ENCODE results near the gene RPGR. TPM values are rescaled to one million over a fixed set of nuclear protein-coding genes. Genes with fewer than 3 reads are reported as not detected.

RPGR gene
- total RNA-seq, 4 donors from 2014 or later, result 9.6 to 17.0 (median 11.9) TPM

- no peak for DNase-seq (ENCODE audit: extremely low spot score)
- intact Hi-C loops (cut with DNase I), result no loop called here
- H3K36me3 ChIP-seq, result no peaks in the 10 kb centered on the region
- H3K27ac ChIP-seq (replicated peaks in 1 of 4), result no peak overlapping the region
- TF ChIP-seq EP300 (IDR thresholded peaks at IDR 0.05), result no peak
- no peak for TF ChIP-seq POLR2AphosphoS5 (IDR thresholded peaks at IDR 0.05)
- TF ChIP-seq POLR2A (IDR thresholded peaks at IDR 0.05; ENCODE audit: low read depth), result no peak
- TF ChIP-seq CTCF (IDR thresholded peaks at IDR 0.05), result no peak
- H3K9me3 ChIP-seq, result no peaks in the 10 kb centered on the region
- no peak overlapping the region for H3K4me3 ChIP-seq
- WGBS, result 54% methylated on average over 4 of the region's 4 CpGs
- no peaks in the 10 kb centered on the region for H3K4me1 ChIP-seq
- H3K27me3 ChIP-seq, result peaks cover 0 to 2% (median 0%) of the 10 kb centered on the region in 4 donors
Observed at GRCh38 chrX:38357747-38358673, 30.7 kb upstream of the RPGR start.

- no peak for TF ChIP-seq CTCF (IDR thresholded peaks at IDR 0.05)
- TF ChIP-seq POLR2AphosphoS5 (IDR thresholded peaks at IDR 0.05), result no peak
- TF ChIP-seq EP300 (IDR thresholded peaks at IDR 0.05), result no peak
- no peak for TF ChIP-seq POLR2A (IDR thresholded peaks at IDR 0.05; ENCODE audit: low read depth)
- no peak for DNase-seq (ENCODE audit: extremely low spot score)
- H3K4me3 ChIP-seq, result no peak overlapping the region
- H3K27me3 ChIP-seq, result peaks cover 0 to 2% (median 0%) of the 10 kb centered on the region in 4 donors
- WGBS, result 73% methylated on average over 8 of the region's 8 CpGs
- no peaks in the 10 kb centered on the region for H3K4me1 ChIP-seq
- no peaks in the 10 kb centered on the region for H3K9me3 ChIP-seq
- H3K36me3 ChIP-seq, result no peaks in the 10 kb centered on the region
- intact Hi-C loops (cut with DNase I), result no loop called here
- no peak overlapping the region for H3K27ac ChIP-seq (replicated peaks in 1 of 4)
Observed at GRCh38 chrX:38356401-38356800, 29.1 kb upstream of the RPGR start.

GRCh38 chrX:38352362-38352761, 25.1 kb upstream of the RPGR start, which contains the start of gene OTC:
Gene OTC (plus strand): TSS chrX:38352604. CDS start chrX:38352697, 93 bp downstream.
- DNase-seq (ENCODE audit: extremely low spot score), result no peak
- Histone ChIP-seq H3K4me3 (no peak within 1 kb of the TSS), H3K36me3 (no peaks in the 10 kb centered on the region), H3K9me3 (no peaks in the 10 kb centered on the region), H3K27ac (replicated peaks in 1 of 4) (no peak within 1 kb of the TSS), H3K27me3 (peaks cover 0 to 2% (median 0%) of the 10 kb centered on the region in 4 donors), H3K4me1 (no peaks in the 10 kb centered on the region)
- WGBS, result 66% methylated on average over 4 of the region's 4 CpGs
- TF ChIP-seq POLR2AphosphoS5 (IDR thresholded peaks at IDR 0.05) (no peak), CTCF (IDR thresholded peaks at IDR 0.05) (no peak), POLR2A (IDR thresholded peaks at IDR 0.05; ENCODE audit: low read depth) (no peak), EP300 (IDR thresholded peaks at IDR 0.05) (no peak)
- intact Hi-C loops (cut with DNase I), result no loop called here

GRCh38 chrX:38351346-38351745, 24.0 kb upstream of the RPGR start:
- no peak for DNase-seq (ENCODE audit: extremely low spot score)
- H3K4me3 ChIP-seq, result no peak overlapping the region
- TF ChIP-seq POLR2AphosphoS5 (IDR thresholded peaks at IDR 0.05), result no peak
- no peak for TF ChIP-seq CTCF (IDR thresholded peaks at IDR 0.05)
- TF ChIP-seq EP300 (IDR thresholded peaks at IDR 0.05), result no peak
- no peak for TF ChIP-seq POLR2A (IDR thresholded peaks at IDR 0.05; ENCODE audit: low read depth)
- no peak overlapping the region for H3K27ac ChIP-seq (replicated peaks in 1 of 4)
- H3K36me3 ChIP-seq, result no peaks in the 10 kb centered on the region
- H3K9me3 ChIP-seq, result no peaks in the 10 kb centered on the region
- H3K4me1 ChIP-seq, result no peaks in the 10 kb centered on the region
- WGBS, result 70% methylated on average over 3 of the region's 3 CpGs
- intact Hi-C loops (cut with DNase I), result no loop called here
- H3K27me3 ChIP-seq, result peaks cover 0 to 2% (median 0%) of the 10 kb centered on the region in 4 donors

Measured in esophagus muscularis mucosa (tissue), 4 donors.